Endothelial cell of umbilical vein (primary cell): ENCODE measurements around the gene SETBP1. TPM values are rescaled to one million over a fixed set of nuclear protein-coding genes. Genes with fewer than 3 reads are reported as not detected.

Source experiments
- BruUV-seq: library from RNA; stranded (reverse); fragments of 400-500 nt; replicated peaks from 2 replicates; lab custom pipeline; 2021; lab: Mats Ljungman, UMichigan
- CTCF ChIA-PET: fragments of 300-600, 350-600 bp; sonication (Branson Sonifier 250); formaldehyde crosslinking; loops from one replicate; lab custom pipeline; 2021; ENCODE audit warnings: antibody characterized with exemption, inconsistent platforms; lab: Charles Lee
- POLR2A ChIA-PET: fragments of 300-600, 350-600 bp; sonication (Branson Sonifier 250); formaldehyde crosslinking; loops from one replicate; lab custom pipeline; 2021; ENCODE audit warnings: antibody characterized with exemption, inconsistent platforms; lab: Charles Lee
- DNase-seq: peaks from one replicate; pipeline ENCODE4 v3.0.0-alpha.2; 2011; ENCODE audit warnings: low read depth, low spot score
- FAIRE-seq: peaks from 2 replicates; lab custom pipeline; 2011; peaks lifted over from hg19 to GRCh38; lab: Jason Lieb, UNC
- H2AFZ ChIP-seq: 2 replicates; pipeline ENCODE4 v1.6.0; 2012; ENCODE audit warnings: low read depth, low read length, control low read depth, inconsistent platforms
- H3K27ac ChIP-seq: 2 replicates; pipeline ENCODE4 v1.5.1; 2011; ENCODE audit warnings: low read depth, mild to moderate bottlenecking, control low read depth, low read length, moderate library complexity; ENCODE audit not compliant: insufficient read depth
- H3K27me3 ChIP-seq, 2 experiments: 2 replicates each; pipeline versions ENCODE4 v1.6.0 to v1.6.1; 2011; ENCODE audit warnings: low read length in 2 of 2, mixed read lengths in 1 of 2; ENCODE audit not compliant: control insufficient read depth in 2 of 2, insufficient read depth in 2 of 2
- H3K36me3 ChIP-seq, 2 experiments: 2 replicates in 1 of 2; 3 replicates in 1 of 2; pipeline ENCODE4 v1.5.1; 2011; ENCODE audit warnings: low read length in 2 of 2, mild to moderate bottlenecking in 1 of 2, moderate library complexity in 1 of 2; ENCODE audit not compliant: control insufficient read depth in 2 of 2, insufficient read depth in 2 of 2; ENCODE audit errors: extremely low read depth in 1 of 2
- H3K4me1 ChIP-seq: 3 replicates; pipeline ENCODE4 v1.5.1; 2011; ENCODE audit warnings: mild to moderate bottlenecking, low read length; ENCODE audit not compliant: control insufficient read depth, insufficient read depth; ENCODE audit errors: extremely low read depth
- H3K4me2 ChIP-seq: 2 replicates; pipeline ENCODE4 v1.6.1; 2011; ENCODE audit warnings: low read length, control low read depth, mixed read lengths; ENCODE audit not compliant: insufficient read depth
- H3K4me3 ChIP-seq, 3 experiments: fragments of 200-600 bp in 1 of 3; sonication (generic), shearing (Covaris generic) in 1 of 3; replicated peaks in 1 of 3; 2 replicates each; pipeline ENCODE4 v1.5.1; 2011 to 2016; ENCODE audit warnings: control low read depth in 3 of 3, low read length in 3 of 3, mild to moderate bottlenecking in 2 of 3, inconsistent platforms in 1 of 3, low read depth in 1 of 3, moderate library complexity in 1 of 3; ENCODE audit not compliant: insufficient read depth in 1 of 3
- H3K79me2 ChIP-seq: 2 replicates; pipeline ENCODE4 v1.6.0; 2012; ENCODE audit warnings: low read length, inconsistent platforms; ENCODE audit not compliant: control insufficient read depth, insufficient read depth
- H3K9ac ChIP-seq: replicated peaks from 2 replicates; pipeline ENCODE3; 2011; ENCODE audit warnings: low read length, control low read depth; ENCODE audit not compliant: insufficient read depth; ENCODE audit errors: extremely low read depth
- H3K9me1 ChIP-seq: replicated peaks from 3 replicates; pipeline ENCODE4 v1.6.0; 2011; ENCODE audit warnings: mild to moderate bottlenecking, low read length; ENCODE audit not compliant: control insufficient read depth, insufficient read depth; ENCODE audit errors: extremely low read depth
- H3K9me3 ChIP-seq: replicated peaks from 2 replicates; pipeline ENCODE4 v1.5.1; 2012; ENCODE audit warnings: low read length, inconsistent platforms; ENCODE audit not compliant: control insufficient read depth, insufficient read depth
- H4K20me1 ChIP-seq: replicated peaks from 2 replicates; pipeline ENCODE3; 2011; ENCODE audit warnings: mild to moderate bottlenecking, low read length; ENCODE audit not compliant: control insufficient read depth, insufficient read depth; ENCODE audit errors: extremely low read depth
- EZH2 ChIP-seq: IDR thresholded peaks from 2 replicates; pipeline ENCODE4 v1.6.1; 2012; ENCODE audit warnings: borderline replicate concordance, low read depth, mild to moderate bottlenecking, moderate library complexity, low read length, inconsistent platforms; ENCODE audit not compliant: severe bottlenecking
- FOS ChIP-seq: IDR thresholded peaks from 2 replicates; pipeline ENCODE4 v1.6.1; 2011; ENCODE audit warnings: mild to moderate bottlenecking, low read length, moderate library complexity, borderline replicate concordance; ENCODE audit not compliant: insufficient read depth
- GATA2 ChIP-seq: IDR thresholded peaks from 2 replicates; pipeline ENCODE4 v1.7.0; 2011; ENCODE audit warnings: low read depth, mild to moderate bottlenecking, moderate library complexity, mixed read lengths, low read length; ENCODE audit not compliant: insufficient read length, insufficient read depth
- JUN ChIP-seq: IDR thresholded peaks from 2 replicates; pipeline ENCODE4 v1.6.1; 2011; ENCODE audit warnings: borderline replicate concordance, low read depth; ENCODE audit not compliant: insufficient read length, insufficient read depth
- MYC ChIP-seq: IDR thresholded peaks from one replicate; pipeline ENCODE4 v1.6.1; 2011; ENCODE audit warnings: mild to moderate bottlenecking, low read depth, low read length
- POLR2A ChIP-seq: IDR thresholded peaks from 2 replicates; pipeline ENCODE4 v1.6.1; 2012; ENCODE audit warnings: low read depth, mild to moderate bottlenecking, control low read depth, low read length
- POLR2AphosphoS5 ChIP-seq: IDR thresholded peaks from 2 replicates; pipeline ENCODE4 v1.6.1; 2012; ENCODE audit warnings: low read depth, mild to moderate bottlenecking, control low read depth, low read length, moderate library complexity; ENCODE audit not compliant: insufficient read depth
- dilution Hi-C: fragments of 300-500 bp; cut with MboI; formaldehyde crosslinking; loops from one replicate; pipeline ENCODE4 v1.15.0; 2019; ENCODE audit warnings: low sequenced_read_pairs; ENCODE audit not compliant: extremely low pct_ligation_motif_present
- intact Hi-C: fragments of 100-400 bp; cut with micrococcal nuclease; formaldehyde crosslinking; loops from one replicate; pipeline ENCODE4 v1.10.0; 2022
- polyA plus RNA-seq, 4 experiments: library from polyadenylated mRNA; depleted of rRNA in 3 of 4; stranded (reverse) in 3 of 4; unstranded in 1 of 4; fragments of >200 nt; gene quantifications; 2 replicates each; pipeline versions ENCODE4 v1.2.1 to v1.2.3, GENCODE V29; 2011 to 2012; ENCODE audit warnings: missing spikeins in 1 of 4
- total RNA-seq: library from RNA; stranded (reverse); gene quantifications from 2 replicates; pipeline ENCODE4 v1.2.3, GENCODE V29; 2021
- TF ChIP-seq, protein P1 (sequence below): IDR thresholded peaks from 2 replicates; pipeline ENCODE4 v1.6.1; 2011; ENCODE audit not compliant: insufficient read depth, insufficient read length
- TF ChIP-seq, protein P2 (sequence below), 2 donors: IDR thresholded peaks; 1 replicate in 1 of 2; 2 replicates in 1 of 2; pipeline ENCODE4 v1.5.1; 2011; ENCODE audit warnings: low read length in 2 of 2, mild to moderate bottlenecking in 2 of 2, moderate library complexity in 2 of 2, control low read depth in 1 of 2, inconsistent platforms in 1 of 2, low read depth in 1 of 2; ENCODE audit not compliant: insufficient read depth in 1 of 2; ENCODE audit errors: extremely low read depth in 1 of 2

Gene SETBP1
- total and polyA plus RNA-seq, 2 donors (not counting 3 experiments of a cell fraction or from before 2014, with no cell fraction given) = 0.76 to 3.1 TPM

- ChIA-PET CTCF (no interaction called here), POLR2A (no interaction called here)
- no peak for FAIRE-seq
- dilution Hi-C loops (no loop called here), intact Hi-C loops (no loop called here)
- no peak overlapping the region for H3K9ac ChIP-seq
- no peaks in the 10 kb centered on the region for H3K9me1 ChIP-seq
- no peaks in the 10 kb centered on the region for H3K79me2 ChIP-seq
- DNase-seq = peak; percentile 82
- TF ChIP-seq, protein P1, sequence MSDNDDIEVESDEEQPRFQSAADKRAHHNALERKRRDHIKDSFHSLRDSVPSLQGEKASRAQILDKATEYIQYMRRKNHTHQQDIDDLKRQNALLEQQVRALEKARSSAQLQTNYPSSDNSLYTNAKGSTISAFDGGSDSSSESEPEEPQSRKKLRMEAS = no peak
- TF ChIP-seq JUN = peak; percentile 31
- TF ChIP-seq EZH2 = no peak
- TF ChIP-seq POLR2A = no peak
- no peak for TF ChIP-seq FOS
- TF ChIP-seq, protein P2, sequence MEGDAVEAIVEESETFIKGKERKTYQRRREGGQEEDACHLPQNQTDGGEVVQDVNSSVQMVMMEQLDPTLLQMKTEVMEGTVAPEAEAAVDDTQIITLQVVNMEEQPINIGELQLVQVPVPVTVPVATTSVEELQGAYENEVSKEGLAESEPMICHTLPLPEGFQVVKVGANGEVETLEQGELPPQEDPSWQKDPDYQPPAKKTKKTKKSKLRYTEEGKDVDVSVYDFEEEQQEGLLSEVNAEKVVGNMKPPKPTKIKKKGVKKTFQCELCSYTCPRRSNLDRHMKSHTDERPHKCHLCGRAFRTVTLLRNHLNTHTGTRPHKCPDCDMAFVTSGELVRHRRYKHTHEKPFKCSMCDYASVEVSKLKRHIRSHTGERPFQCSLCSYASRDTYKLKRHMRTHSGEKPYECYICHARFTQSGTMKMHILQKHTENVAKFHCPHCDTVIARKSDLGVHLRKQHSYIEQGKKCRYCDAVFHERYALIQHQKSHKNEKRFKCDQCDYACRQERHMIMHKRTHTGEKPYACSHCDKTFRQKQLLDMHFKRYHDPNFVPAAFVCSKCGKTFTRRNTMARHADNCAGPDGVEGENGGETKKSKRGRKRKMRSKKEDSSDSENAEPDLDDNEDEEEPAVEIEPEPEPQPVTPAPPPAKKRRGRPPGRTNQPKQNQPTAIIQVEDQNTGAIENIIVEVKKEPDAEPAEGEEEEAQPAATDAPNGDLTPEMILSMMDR (IDR thresholded peaks at IDR 0.05; ENCODE audit: extremely low read depth in 1 of 2, insufficient read depth in 1 of 2, low read depth in 1 of 2, low read length in 2 of 2) = peak in 1 of 2 donors; percentile 26
- no peak for TF ChIP-seq MYC
- no peak for TF ChIP-seq POLR2AphosphoS5
- no peak for TF ChIP-seq GATA2
- no peaks in the 10 kb centered on the region for H3K9me3 ChIP-seq
- no peaks in the 10 kb centered on the region for H4K20me1 ChIP-seq
- H3K36me3 ChIP-seq = no peaks in the 10 kb centered on the region
- H3K27me3 ChIP-seq = no peaks in the 10 kb centered on the region
- H3K4me1 ChIP-seq = no peaks in the 10 kb centered on the region
- H2AFZ ChIP-seq = no peak overlapping the region
- no TSS peak for BruUV-seq
- H3K4me2 ChIP-seq = no peak overlapping the region
- no peak overlapping the region for H3K27ac ChIP-seq
- H3K4me3 ChIP-seq = no peak overlapping the region
These were observed 333.4 kb downstream of the SETBP1 start for GRCh38 chr18:45014047-45014501.
